Choroid plexus epithelial cell (primary cell): Measurements from ENCODE around the gene ING3.

Experiments
- DNase-seq: peaks from one replicate; pipeline ENCODE4 v3.0.0-alpha.2; 2010; ENCODE audit warnings: low read depth
- H3K4me3 ChIP-seq: 2 replicates; pipeline ENCODE4 v1.5.1; 2011; ENCODE audit warnings: low read depth, mild to moderate bottlenecking, control low read depth, low read length, moderate library complexity
- TF ChIP-seq, protein P1 (sequence below): conservative IDR thresholded peaks from 2 replicates; pipeline ENCODE4 v1.5.1; 2011; ENCODE audit warnings: low read depth, mild to moderate bottlenecking, control low read depth, inconsistent platforms, low read length, moderate library complexity

The ING3 gene

DNA sequence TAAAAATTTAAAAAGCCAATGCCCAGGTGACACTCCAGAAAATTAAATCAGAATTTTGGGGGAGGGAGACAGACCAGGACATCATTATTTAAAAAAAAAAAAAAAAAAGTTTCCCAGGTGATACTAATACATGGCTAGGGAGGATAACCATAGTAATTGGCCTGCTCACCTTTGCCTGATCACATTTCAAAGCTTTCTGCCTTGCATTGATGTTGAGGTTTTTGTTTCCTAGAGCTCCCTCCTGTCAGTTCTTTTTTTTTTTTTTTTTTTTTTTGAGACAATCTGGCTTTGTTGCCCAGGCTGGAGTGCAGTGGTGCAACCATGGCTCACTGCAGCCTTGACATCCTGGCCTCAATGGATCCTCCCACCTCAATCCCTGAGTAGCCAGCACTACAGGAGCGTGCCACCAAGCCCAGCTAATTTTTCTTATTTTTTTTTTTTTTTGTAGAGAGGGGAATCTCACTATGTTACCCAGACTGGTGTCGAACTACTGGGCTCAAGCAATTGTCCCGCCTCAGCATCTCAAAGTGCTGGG is 76.1 kb downstream of the ING3 start:
- no peak for DNase-seq
- TF ChIP-seq, protein P1, sequence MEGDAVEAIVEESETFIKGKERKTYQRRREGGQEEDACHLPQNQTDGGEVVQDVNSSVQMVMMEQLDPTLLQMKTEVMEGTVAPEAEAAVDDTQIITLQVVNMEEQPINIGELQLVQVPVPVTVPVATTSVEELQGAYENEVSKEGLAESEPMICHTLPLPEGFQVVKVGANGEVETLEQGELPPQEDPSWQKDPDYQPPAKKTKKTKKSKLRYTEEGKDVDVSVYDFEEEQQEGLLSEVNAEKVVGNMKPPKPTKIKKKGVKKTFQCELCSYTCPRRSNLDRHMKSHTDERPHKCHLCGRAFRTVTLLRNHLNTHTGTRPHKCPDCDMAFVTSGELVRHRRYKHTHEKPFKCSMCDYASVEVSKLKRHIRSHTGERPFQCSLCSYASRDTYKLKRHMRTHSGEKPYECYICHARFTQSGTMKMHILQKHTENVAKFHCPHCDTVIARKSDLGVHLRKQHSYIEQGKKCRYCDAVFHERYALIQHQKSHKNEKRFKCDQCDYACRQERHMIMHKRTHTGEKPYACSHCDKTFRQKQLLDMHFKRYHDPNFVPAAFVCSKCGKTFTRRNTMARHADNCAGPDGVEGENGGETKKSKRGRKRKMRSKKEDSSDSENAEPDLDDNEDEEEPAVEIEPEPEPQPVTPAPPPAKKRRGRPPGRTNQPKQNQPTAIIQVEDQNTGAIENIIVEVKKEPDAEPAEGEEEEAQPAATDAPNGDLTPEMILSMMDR, result no peak

More for the DNA sequence above, 76.1 kb downstream of the ING3 start:
- no peak overlapping the region for H3K4me3 ChIP-seq
